GM12892 (cell line): Measurements from ENCODE around the gene FHL2.

Experiments
- POLR2A ChIP-seq: IDR thresholded peaks from 2 replicates; pipeline ENCODE4 v1.6.1; 2011; ENCODE audit warnings: low read depth, low read length, control low read depth
- TAF1 ChIP-seq: IDR thresholded peaks from 2 replicates; pipeline ENCODE4 v1.6.1; 2011; ENCODE audit warnings: low read depth, mild to moderate bottlenecking, control low read depth, low read length, borderline replicate concordance

- TF ChIP-seq POLR2A (no peak), TAF1 (no peak)
Measured at GRCh38 chr2:105437708-105438103, 38.9 kb upstream of the FHL2 start.
